ENCODE measurements around the gene RAD50.
"Not testable (repeated sequence)": the region's sequence is repeated elsewhere in the genome, so short reads cannot be mapped to it uniquely, and the experiment has no call there.

The RAD50 gene

GRCh38 chr5:132576123-132576522, 19.3 kb downstream of the RAD50 start:
- H3K9me3 ChIP-seq (replicated peaks; ENCODE audit: insufficient read depth, low read length) = no peaks in the 10 kb centered on the region
- no peaks in the 10 kb centered on the region for H3K9me2 ChIP-seq (replicated peaks; ENCODE audit: insufficient read depth, low read length)
- TF ChIP-seq CTCF (IDR thresholded peaks at IDR 0.05; ENCODE audit: low read length) (no peak), EZH2phosphoT487 (IDR thresholded peaks at IDR 0.05; ENCODE audit: low read length) (no peak), EZH2 (optimal IDR thresholded peaks at IDR 0.05; ENCODE audit: low read depth, low read length) (no peak)
- no peak overlapping the region for H2AFZ ChIP-seq (ENCODE audit: low read length)
- H3K79me2 ChIP-seq (ENCODE audit: low read length) = 0 out of 2 replicates have a peak, but pooled peaks cover 5% of the 10 kb centered on the region
- no peaks in the 10 kb centered on the region for H3K27me3 ChIP-seq (replicated peaks; ENCODE audit: insufficient read depth, low read length)
- DNase-seq = no peak
- no peak overlapping the region for H3K4me2 ChIP-seq (ENCODE audit: low read depth, low read length)
- no peaks in the 10 kb centered on the region for H3K4me1 ChIP-seq (ENCODE audit: low read length)
- H3K27ac ChIP-seq (ENCODE audit: low read length) = no peak overlapping the region
- no peaks in the 10 kb centered on the region for H3F3A ChIP-seq (ENCODE audit: insufficient read depth, low read length)
- H3K9ac ChIP-seq (ENCODE audit: low read length) = no peak overlapping the region
- H3K36me3 ChIP-seq (replicated peaks; ENCODE audit: insufficient read depth, low read length) = no peaks in the 10 kb centered on the region
- H4K20me1 ChIP-seq (ENCODE audit: insufficient read depth, low read length) = no peaks in the 10 kb centered on the region
- no peak overlapping the region for H3K4me3 ChIP-seq (ENCODE audit: low read length)

GRCh38 chr5:132584560-132584959, 27.8 kb downstream of the RAD50 start:
- not testable (repeated sequence) for H3K27ac ChIP-seq (ENCODE audit: low read length); H4K20me1 ChIP-seq (ENCODE audit: insufficient read depth, low read length); H3K36me3 ChIP-seq (replicated peaks; ENCODE audit: insufficient read depth, low read length); H2AFZ ChIP-seq (ENCODE audit: low read length); H3K4me2 ChIP-seq (ENCODE audit: low read depth, low read length); H3F3A ChIP-seq (ENCODE audit: insufficient read depth, low read length); H3K9me3 ChIP-seq (replicated peaks; ENCODE audit: insufficient read depth, low read length); H3K9me2 ChIP-seq (replicated peaks; ENCODE audit: insufficient read depth, low read length); H3K79me2 ChIP-seq (ENCODE audit: low read length); H3K4me1 ChIP-seq (ENCODE audit: low read length); H3K4me3 ChIP-seq (ENCODE audit: low read length); DNase-seq; H3K9ac ChIP-seq (ENCODE audit: low read length); H3K27me3 ChIP-seq (replicated peaks; ENCODE audit: insufficient read depth, low read length)

- H3K4me3 ChIP-seq (ENCODE audit: low read length) = no peak overlapping the region
- no peaks in the 10 kb centered on the region for H3K4me1 ChIP-seq (ENCODE audit: low read length)
- no peak for DNase-seq
- no peaks in the 10 kb centered on the region for H4K20me1 ChIP-seq (ENCODE audit: insufficient read depth, low read length)
- no peak overlapping the region for H3K9ac ChIP-seq (ENCODE audit: low read length)
- no peak overlapping the region for H2AFZ ChIP-seq (ENCODE audit: low read length)
- no peaks in the 10 kb centered on the region for H3K9me3 ChIP-seq (replicated peaks; ENCODE audit: insufficient read depth, low read length)
- no peak overlapping the region for H3K27ac ChIP-seq (ENCODE audit: low read length)
- H3F3A ChIP-seq (ENCODE audit: insufficient read depth, low read length) = no peaks in the 10 kb centered on the region
- no peaks in the 10 kb centered on the region for H3K79me2 ChIP-seq (ENCODE audit: low read length)
- TF ChIP-seq EZH2phosphoT487 (IDR thresholded peaks at IDR 0.05; ENCODE audit: low read length) (no peak), EZH2 (optimal IDR thresholded peaks at IDR 0.05; ENCODE audit: low read depth, low read length) (no peak), CTCF (IDR thresholded peaks at IDR 0.05; ENCODE audit: low read length) (no peak)
- no peaks in the 10 kb centered on the region for H3K27me3 ChIP-seq (replicated peaks; ENCODE audit: insufficient read depth, low read length)
- H3K36me3 ChIP-seq (replicated peaks; ENCODE audit: insufficient read depth, low read length) = no peaks in the 10 kb centered on the region
- no peak overlapping the region for H3K4me2 ChIP-seq (ENCODE audit: low read depth, low read length)
- no peaks in the 10 kb centered on the region for H3K9me2 ChIP-seq (replicated peaks; ENCODE audit: insufficient read depth, low read length)
Measured at GRCh38 chr5:132586063-132586462, 29.3 kb downstream of the RAD50 start.

GRCh38 chr5:132589467-132589866, 32.7 kb downstream of the RAD50 start:
- H3K27ac ChIP-seq (ENCODE audit: low read length) = no peak overlapping the region
- no peaks in the 10 kb centered on the region for H3K9me2 ChIP-seq (replicated peaks; ENCODE audit: insufficient read depth, low read length)
- H3K4me2 ChIP-seq (ENCODE audit: low read depth, low read length) = no peak overlapping the region
- TF ChIP-seq EZH2 (optimal IDR thresholded peaks at IDR 0.05; ENCODE audit: low read depth, low read length) (no peak), EZH2phosphoT487 (IDR thresholded peaks at IDR 0.05; ENCODE audit: low read length) (no peak), CTCF (IDR thresholded peaks at IDR 0.05; ENCODE audit: low read length) (no peak)
- H3K4me3 ChIP-seq (ENCODE audit: low read length) = no peak overlapping the region
- H3K79me2 ChIP-seq (ENCODE audit: low read length) = no peaks in the 10 kb centered on the region
- no peak overlapping the region for H2AFZ ChIP-seq (ENCODE audit: low read length)
- no peak for DNase-seq
- H3K27me3 ChIP-seq (replicated peaks; ENCODE audit: insufficient read depth, low read length) = no peaks in the 10 kb centered on the region
- H3K9me3 ChIP-seq (replicated peaks; ENCODE audit: insufficient read depth, low read length) = no peaks in the 10 kb centered on the region
- no peaks in the 10 kb centered on the region for H3F3A ChIP-seq (ENCODE audit: insufficient read depth, low read length)
- no peak overlapping the region for H3K9ac ChIP-seq (ENCODE audit: low read length)
- no peaks in the 10 kb centered on the region for H3K4me1 ChIP-seq (ENCODE audit: low read length)
- no peaks in the 10 kb centered on the region for H4K20me1 ChIP-seq (ENCODE audit: insufficient read depth, low read length)
- no peaks in the 10 kb centered on the region for H3K36me3 ChIP-seq (replicated peaks; ENCODE audit: insufficient read depth, low read length)
